Karpas-422 (cell line): Measurements from ENCODE around the gene DNAJC30. TPM values are rescaled to one million over a fixed set of nuclear protein-coding genes. Genes with fewer than 3 reads are reported as not detected.
"Not testable (repeated sequence)": the region's sequence is repeated elsewhere in the genome, so short reads cannot be mapped to it uniquely, and the experiment has no call there.

Experiments used
- DNase-seq: peaks from one replicate; pipeline ENCODE4 v3.0.0-alpha.2; 2015
- H2AFZ ChIP-seq: fragments of 200-600 bp; sonication (generic); 2 replicates; pipeline ENCODE4 v1.6.1; 2014; ENCODE audit warnings: antibody characterized with exemption, low read length, mixed read lengths
- H3K27ac ChIP-seq: fragments of 200-600 bp; sonication (generic); 2 replicates; pipeline ENCODE4 v1.5.1; 2014; ENCODE audit warnings: mild to moderate bottlenecking, low read length, moderate library complexity
- H3K27me3 ChIP-seq: fragments of 200-600 bp; sonication (generic); 2 replicates; pipeline ENCODE4 v1.6.1; 2014; ENCODE audit warnings: low read length, mixed read lengths
- H3K36me3 ChIP-seq: fragments of 200-600 bp; sonication (generic); 2 replicates; pipeline ENCODE4 v1.6.1; 2014; ENCODE audit warnings: low read length, mixed read lengths; ENCODE audit not compliant: insufficient read depth
- H3K4me1 ChIP-seq: fragments of 200-600 bp; sonication (generic); 2 replicates; pipeline ENCODE4 v1.6.1; 2014; ENCODE audit warnings: mild to moderate bottlenecking, low read length, mixed read lengths
- H3K4me2 ChIP-seq: fragments of 200-600 bp; sonication (generic); 2 replicates; pipeline ENCODE4 v1.6.1; 2014; ENCODE audit warnings: low read length, low read depth, mild to moderate bottlenecking; ENCODE audit not compliant: poor library complexity, severe bottlenecking
- H3K4me3 ChIP-seq: fragments of 200-600 bp; sonication (generic); 2 replicates; pipeline ENCODE4 v1.5.1; 2014; ENCODE audit warnings: mild to moderate bottlenecking, antibody characterized with exemption, low read length, mixed read lengths
- H3K79me2 ChIP-seq: fragments of 200-600 bp; sonication (generic); 2 replicates; pipeline ENCODE4 v1.6.1; 2014; ENCODE audit warnings: mild to moderate bottlenecking, low read length, mixed read lengths
- H3K9ac ChIP-seq: fragments of 200-600 bp; sonication (generic); 2 replicates; pipeline ENCODE4 v1.6.0; 2014; ENCODE audit warnings: low read length
- H3K9me2 ChIP-seq: fragments of 200-600 bp; sonication (generic), shearing (Covaris generic); replicated peaks from 2 replicates; pipeline ENCODE4 v1.6.0; 2014; ENCODE audit warnings: mild to moderate bottlenecking, low read length, moderate library complexity; ENCODE audit not compliant: insufficient read depth
- H3K9me3 ChIP-seq: fragments of 300-700, 200-600 bp; sonication (generic); 2 replicates; pipeline ENCODE4 v1.6.1; 2014; ENCODE audit warnings: low read length, mixed read lengths
- H4K20me1 ChIP-seq: fragments of 200-600 bp; sonication (generic); 2 replicates; pipeline ENCODE4 v1.6.1; 2014; ENCODE audit warnings: mild to moderate bottlenecking, antibody characterized with exemption, low read length, low read depth; ENCODE audit not compliant: insufficient read depth
- total RNA-seq: library from RNA; depleted of rRNA; stranded (reverse); fragments of >200 nt; shearing (Covaris generic); gene quantifications from 2 replicates; pipeline ENCODE4 v1.2.3, GENCODE V29; 2014; ENCODE audit warnings: low replicate concordance

DNAJC30 gene
- total RNA-seq, 1 experiment from 2014 or later, result 1.3 TPM

GRCh38 chr7:73722182-73722581 lies 38.9 kb upstream of the DNAJC30 start:
- not testable (repeated sequence) for H3K9me2 ChIP-seq, H3K9ac ChIP-seq, H3K4me2 ChIP-seq, H2AFZ ChIP-seq, H3K79me2 ChIP-seq, DNase-seq, H3K9me3 ChIP-seq, H3K27me3 ChIP-seq, H3K27ac ChIP-seq, H3K4me3 ChIP-seq, H3K36me3 ChIP-seq
- Histone ChIP-seq H3K4me1 (peaks cover 29% of the 10 kb centered on the region), H4K20me1 (peaks cover 14% of the 10 kb centered on the region)

- peaks cover 20% of the 10 kb centered on the region for H4K20me1 ChIP-seq
- H2AFZ ChIP-seq, result no peak overlapping the region
- H3K4me2 ChIP-seq, result no peak overlapping the region
- H3K4me3 ChIP-seq, result no peak overlapping the region
- no peaks in the 10 kb centered on the region for H3K9me3 ChIP-seq
- H3K27ac ChIP-seq, result no peak overlapping the region
- no peak overlapping the region for H3K9ac ChIP-seq
- no peaks in the 10 kb centered on the region for H3K36me3 ChIP-seq
- H3K9me2 ChIP-seq, result no peaks in the 10 kb centered on the region
- no peak for DNase-seq
- no peaks in the 10 kb centered on the region for H3K79me2 ChIP-seq
- peaks cover 26% of the 10 kb centered on the region for H3K4me1 ChIP-seq
- no peaks in the 10 kb centered on the region for H3K27me3 ChIP-seq
Measured at GRCh38 chr7:73721377-73721817, 38.1 kb upstream of the DNAJC30 start.

GRCh38 chr7:73720443-73720842 lies 37.2 kb upstream of the DNAJC30 start:
- H3K9ac ChIP-seq, H3K9me2 ChIP-seq, H3K27me3 ChIP-seq, H3K27ac ChIP-seq, DNase-seq, H2AFZ ChIP-seq, H3K4me2 ChIP-seq, H3K4me3 ChIP-seq, H3K79me2 ChIP-seq, H3K36me3 ChIP-seq, H3K9me3 ChIP-seq: not testable (repeated sequence)
- H4K20me1 ChIP-seq, result peaks cover 29% of the 10 kb centered on the region
- H3K4me1 ChIP-seq, result peaks cover 36% of the 10 kb centered on the region

- H2AFZ ChIP-seq, result no peak overlapping the region
- no peak for DNase-seq
- no peaks in the 10 kb centered on the region for H3K9me3 ChIP-seq
- H3K27me3 ChIP-seq, result no peaks in the 10 kb centered on the region
- H3K4me2 ChIP-seq, result peak overlapping the region; percentile 42
- H3K79me2 ChIP-seq, result no peaks in the 10 kb centered on the region
- no peaks in the 10 kb centered on the region for H3K9me2 ChIP-seq
- H4K20me1 ChIP-seq, result peaks cover 32% of the 10 kb centered on the region
- H3K36me3 ChIP-seq, result no peaks in the 10 kb centered on the region
- peaks cover 39% of the 10 kb centered on the region for H3K4me1 ChIP-seq
- no peak overlapping the region for H3K27ac ChIP-seq
- no peak overlapping the region for H3K9ac ChIP-seq
- H3K4me3 ChIP-seq, result no peak overlapping the region
Measured at GRCh38 chr7:73719806-73720169, 36.5 kb upstream of the DNAJC30 start.

GRCh38 chr7:73718905-73719805 lies 35.9 kb upstream of the DNAJC30 start, which contains the start of gene STX1A:
Gene STX1A, minus strand, starts transcription at chr7:73719669. Its CDS starts 38 bp downstream, at chr7:73719631.
- H3K27ac ChIP-seq, result no peak within 1 kb of the TSS
- no peaks in the 10 kb centered on the region for H3K27me3 ChIP-seq

GRCh38 chr7:73718438-73718881 lies 35.2 kb upstream of the DNAJC30 start:
- Histone ChIP-seq H3K79me2 (no peaks in the 10 kb centered on the region), H3K36me3 (no peaks in the 10 kb centered on the region), H3K4me1 (peaks cover 39% of the 10 kb centered on the region), H3K27me3 (no peaks in the 10 kb centered on the region), H3K9ac (peak overlapping the region; percentile 90), H4K20me1 (peaks cover 32% of the 10 kb centered on the region), H3K9me2 (no peaks in the 10 kb centered on the region), H3K4me3 (peak overlapping the region; percentile 92), H2AFZ (no peak overlapping the region), H3K27ac (no peak overlapping the region), H3K9me3 (no peaks in the 10 kb centered on the region), H3K4me2 (peak overlapping the region; percentile 100)
- DNase-seq, result no peak

More at GRCh38 chr7:73718905-73719805, 35.9 kb upstream of the DNAJC30 start, which contains the start of gene STX1A:
- Histone ChIP-seq H3K79me2 (no peaks in the 10 kb centered on the region), H3K36me3 (no peaks in the 10 kb centered on the region), H3K9me2 (no peaks in the 10 kb centered on the region), H3K9me3 (no peaks in the 10 kb centered on the region), H3K4me3 (peak within 1 kb of the TSS; percentile 92), H4K20me1 (peaks cover 32% of the 10 kb centered on the region), H3K4me1 (peaks cover 39% of the 10 kb centered on the region), H2AFZ (peak within 1 kb of the TSS; percentile 98), H3K4me2 (peak within 1 kb of the TSS; percentile 100), H3K9ac (peak within 1 kb of the TSS; percentile 90)
- peak; percentile 88 for DNase-seq

GRCh38 chr7:73717991-73718405 lies 34.7 kb upstream of the DNAJC30 start:
- H3K9ac ChIP-seq, result peak overlapping the region; percentile 90
- H3K4me3 ChIP-seq, result peak overlapping the region; percentile 92; the same call in 1 of the 2 replicates
- H3K4me1 ChIP-seq, result peaks cover 39% of the 10 kb centered on the region
- peak; percentile 63 for DNase-seq
- no peak overlapping the region for H2AFZ ChIP-seq
- no peaks in the 10 kb centered on the region for H3K27me3 ChIP-seq
- H3K4me2 ChIP-seq, result peak overlapping the region; percentile 100
- H3K27ac ChIP-seq, result no peak overlapping the region
- H3K9me2 ChIP-seq, result no peaks in the 10 kb centered on the region
- no peaks in the 10 kb centered on the region for H3K36me3 ChIP-seq
- H3K9me3 ChIP-seq, result no peaks in the 10 kb centered on the region
- peaks cover 35% of the 10 kb centered on the region for H4K20me1 ChIP-seq
- no peaks in the 10 kb centered on the region for H3K79me2 ChIP-seq

- no peaks in the 10 kb centered on the region for H3K27me3 ChIP-seq
- no peak overlapping the region for H3K4me3 ChIP-seq
- no peak overlapping the region for H3K27ac ChIP-seq
- no peak overlapping the region for H3K9ac ChIP-seq
- H3K36me3 ChIP-seq, result no peaks in the 10 kb centered on the region
- no peaks in the 10 kb centered on the region for H3K9me3 ChIP-seq
- H3K9me2 ChIP-seq, result no peaks in the 10 kb centered on the region
- H3K79me2 ChIP-seq, result no peaks in the 10 kb centered on the region
- no peak overlapping the region for H2AFZ ChIP-seq
- peaks cover 39% of the 10 kb centered on the region for H3K4me1 ChIP-seq
- peaks cover 35% of the 10 kb centered on the region for H4K20me1 ChIP-seq
- DNase-seq, result no peak
- H3K4me2 ChIP-seq, result peak overlapping the region; percentile 100
Measured at GRCh38 chr7:73717025-73717807, 34.0 kb upstream of the DNAJC30 start.
